Stimulated activated CD4-positive, alpha-beta T cell treated with anti-CD3 and anti-CD28 coated beads, Interleukin-12 subunit alpha, Interleukin-12 subunit beta, amount 100 ng/mL, for 4 hours (primary cell): ENCODE results near the gene PPP2R5C.
A peak's percentile ranks its signal among the peaks of the same experiment; 100 is the strongest.
"Not testable (repeated sequence)": the region's sequence is repeated elsewhere in the genome, so short reads cannot be mapped to it uniquely, and the experiment has no call there.

Experiments
- DNase-seq: peaks from one replicate; pipeline ENCODE4 v3.0.0-alpha.2; 2020

Gene PPP2R5C

DNA sequence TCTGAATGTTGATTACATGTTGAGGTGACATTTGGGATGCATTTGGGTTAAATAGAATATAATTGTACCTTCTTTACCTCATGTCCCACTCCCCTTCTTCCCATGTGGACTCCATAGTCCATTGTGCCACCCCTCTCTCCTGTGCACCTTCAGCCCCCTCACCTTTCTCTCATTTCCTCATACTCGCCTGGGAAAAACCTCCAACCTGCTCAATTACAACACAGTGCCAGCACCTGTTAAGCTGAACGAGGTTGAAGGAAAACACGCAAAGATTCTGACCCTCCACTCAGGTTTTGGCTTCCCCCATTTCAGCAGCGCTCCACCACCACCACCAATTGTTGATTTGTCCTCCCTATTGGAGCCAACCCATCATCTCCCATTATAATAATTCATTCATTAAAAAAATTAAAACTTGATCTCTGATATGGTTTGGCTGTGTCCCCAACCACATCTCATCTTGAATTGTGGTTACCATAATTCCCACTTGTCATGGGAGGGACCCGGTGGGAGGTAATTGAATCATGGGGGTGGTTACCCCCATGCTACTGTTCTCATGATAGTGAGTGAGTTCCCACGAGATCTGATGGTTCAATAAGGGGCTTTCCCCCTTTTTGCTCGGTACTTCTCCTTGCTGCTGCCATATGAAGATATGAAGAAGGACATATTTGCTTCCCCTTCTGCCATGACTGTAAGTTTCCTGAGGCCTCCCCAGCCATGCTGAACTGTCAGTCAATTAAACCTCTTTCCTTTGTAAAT is 33.7 kb upstream of the PPP2R5C start:
- DNase-seq = no peak

DNA sequence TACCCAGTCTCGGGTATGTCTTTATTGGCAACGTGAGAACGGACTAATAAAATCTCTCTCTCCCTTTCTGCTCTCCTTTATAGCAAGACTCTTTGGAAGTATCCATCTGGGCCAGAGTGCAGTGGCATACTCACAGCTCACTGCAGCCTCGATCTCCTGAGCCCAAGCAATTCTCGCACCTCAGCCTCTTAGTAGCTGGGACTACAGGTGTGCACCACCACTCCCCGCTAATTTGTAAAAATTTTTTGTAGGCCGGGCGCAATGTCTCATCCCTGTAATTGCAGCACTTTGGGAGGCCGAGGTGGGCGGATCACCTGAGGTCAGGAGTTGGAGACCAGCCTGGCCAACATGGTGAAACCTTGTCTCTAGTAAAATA is 33.2 kb upstream of the PPP2R5C start:
- DNase-seq = no peak

DNA sequence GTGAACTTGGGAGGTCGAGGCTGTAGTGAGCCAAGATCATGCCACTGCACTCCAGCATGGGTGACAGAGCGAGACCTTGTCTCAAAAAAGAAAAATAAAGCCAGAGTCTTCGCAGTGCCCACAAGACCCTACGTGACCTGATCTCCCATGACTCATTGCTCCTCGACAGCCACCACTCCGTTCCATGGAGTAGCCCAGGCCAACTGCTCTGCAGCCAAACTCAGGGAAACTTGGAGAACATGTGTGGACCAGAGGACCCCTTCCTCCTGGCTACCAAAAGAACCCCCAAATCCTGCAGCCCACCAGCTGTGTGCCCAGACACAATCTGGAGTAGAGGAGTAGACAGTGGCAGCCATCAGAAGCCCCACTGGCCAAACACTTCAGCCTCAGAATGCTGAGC is 32.1 kb upstream of the PPP2R5C start:
- no peak for DNase-seq

DNA sequence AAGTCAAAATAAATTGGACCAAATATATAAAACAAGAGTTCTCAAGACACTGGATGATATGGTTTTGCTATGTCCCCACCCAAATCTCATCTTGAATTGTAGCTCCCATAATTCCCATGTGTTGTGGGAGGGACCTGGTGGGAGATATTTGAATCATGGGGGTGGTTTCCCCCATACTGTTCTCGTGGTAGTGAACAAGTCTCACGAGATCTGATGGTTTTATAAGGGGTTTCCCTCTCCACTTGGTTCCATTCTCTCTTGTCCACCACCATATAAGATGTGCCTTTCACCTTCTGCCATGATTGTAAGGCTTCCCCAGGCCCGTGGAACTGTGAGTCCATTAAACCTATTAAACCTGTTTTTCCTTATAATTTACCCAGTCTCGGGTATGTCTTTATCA is 31.4 kb upstream of the PPP2R5C start:
- not testable (repeated sequence) for DNase-seq

DNA sequence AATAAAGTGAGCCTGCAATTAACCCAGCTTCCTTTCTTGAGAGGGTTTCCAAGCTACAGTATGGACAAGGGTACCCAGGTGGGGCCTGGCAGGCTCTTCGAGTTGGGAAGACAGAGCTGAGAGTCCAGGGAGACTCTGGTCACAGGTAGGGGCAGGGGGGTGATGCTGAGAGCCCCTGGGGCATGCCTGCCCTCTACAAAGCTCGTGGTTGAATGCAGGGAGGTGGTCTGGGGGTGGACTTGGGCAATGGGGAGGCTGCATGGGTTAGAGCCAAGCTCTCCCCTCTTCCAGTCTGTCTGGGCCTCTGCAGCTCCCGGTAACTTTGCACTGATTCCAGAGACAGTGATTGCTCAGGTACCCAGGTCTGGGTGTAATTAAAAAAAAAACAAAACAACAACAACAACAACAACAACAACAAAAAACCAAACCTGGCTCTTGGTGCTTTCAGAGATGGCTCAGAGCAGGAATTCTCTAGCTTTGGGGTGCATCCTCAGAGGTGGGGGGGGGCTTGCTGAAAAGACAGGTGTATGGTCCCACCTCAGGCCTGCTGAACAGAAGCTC is 30.8 kb upstream of the PPP2R5C start:
- no peak for DNase-seq

DNA sequence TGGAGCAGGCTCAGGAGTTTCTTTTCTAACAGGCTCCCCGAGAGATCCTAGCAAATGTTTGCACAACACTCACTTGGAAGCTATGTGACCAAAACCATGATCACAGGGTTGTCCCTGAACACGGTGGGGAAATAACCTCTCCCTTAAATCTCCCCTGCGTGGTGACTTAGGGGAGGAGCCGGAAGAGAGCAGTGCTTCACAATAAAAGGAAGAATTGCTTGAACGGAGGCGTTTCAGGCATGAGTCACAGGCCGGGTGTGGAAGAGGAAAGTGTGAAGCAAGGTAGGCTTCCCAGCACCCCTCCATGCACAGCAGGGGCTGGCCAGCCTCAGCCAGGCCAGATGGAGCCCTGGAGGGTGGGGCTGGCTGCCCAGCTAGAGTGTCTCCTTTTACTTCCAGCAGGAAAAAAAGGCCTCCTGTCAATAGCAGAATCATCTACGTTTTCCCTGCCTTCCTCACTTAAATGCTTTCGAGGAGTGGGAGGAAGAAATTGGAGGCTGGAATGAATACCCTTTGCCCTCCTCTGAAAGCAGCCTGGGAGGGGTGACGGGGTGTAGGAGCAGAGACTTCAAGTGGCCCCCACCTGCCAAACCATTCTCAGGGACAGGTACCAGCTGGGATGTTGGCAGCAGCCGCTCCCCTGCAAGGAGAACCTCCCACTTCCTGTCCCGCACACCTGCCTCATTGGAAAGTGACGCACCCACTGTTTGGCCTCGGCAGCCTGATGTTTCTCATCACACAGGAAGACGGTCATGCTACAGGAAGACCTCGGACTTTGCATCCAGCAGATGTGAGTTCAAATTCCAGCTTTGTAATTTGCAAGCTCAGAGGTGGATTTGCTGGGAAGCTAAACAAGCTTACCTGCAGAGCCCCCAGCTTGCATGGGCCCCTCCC is 30.1 kb upstream of the PPP2R5C start:
- peak; percentile 76 for DNase-seq

DNA sequence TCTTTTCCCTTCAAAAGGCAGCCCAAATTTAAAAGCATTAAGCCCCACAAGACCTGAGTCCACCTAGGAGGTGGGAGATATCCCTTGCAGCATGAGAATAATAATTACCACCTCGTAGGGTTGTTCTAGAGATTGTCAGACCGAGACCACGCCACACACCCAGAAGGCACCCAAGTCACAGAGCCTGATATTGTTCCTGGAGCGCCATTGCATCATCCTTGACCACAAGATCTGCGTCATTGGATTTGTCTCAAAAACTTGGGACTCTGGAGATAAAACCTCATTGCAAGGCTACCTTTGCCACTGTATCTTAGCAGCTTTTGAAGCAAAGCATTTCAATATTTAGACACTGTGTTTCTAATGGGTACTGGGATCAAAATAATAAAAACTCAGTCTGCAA is 29.4 kb upstream of the PPP2R5C start:
- DNase-seq = no peak

DNA sequence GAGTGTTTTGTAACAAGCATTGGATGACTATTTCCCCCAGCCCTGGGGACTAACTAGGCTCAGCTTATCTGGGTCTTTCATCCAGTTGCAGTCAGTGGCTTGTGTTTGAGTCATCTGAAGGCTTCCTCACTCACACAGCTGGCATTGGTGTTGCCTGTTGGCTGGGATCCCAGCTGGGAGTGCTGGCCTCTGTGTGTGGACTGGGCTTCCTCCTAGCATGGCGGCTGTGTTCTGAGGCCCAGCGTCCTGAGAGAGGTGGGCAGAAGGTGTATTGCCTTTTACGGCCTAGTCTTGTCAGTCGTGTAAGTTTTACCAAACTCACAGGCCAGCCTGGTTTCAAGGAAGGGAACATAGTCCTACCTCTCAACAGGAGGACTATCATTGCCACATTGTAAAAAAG is 28.3 kb upstream of the PPP2R5C start:
- DNase-seq = no peak

DNA sequence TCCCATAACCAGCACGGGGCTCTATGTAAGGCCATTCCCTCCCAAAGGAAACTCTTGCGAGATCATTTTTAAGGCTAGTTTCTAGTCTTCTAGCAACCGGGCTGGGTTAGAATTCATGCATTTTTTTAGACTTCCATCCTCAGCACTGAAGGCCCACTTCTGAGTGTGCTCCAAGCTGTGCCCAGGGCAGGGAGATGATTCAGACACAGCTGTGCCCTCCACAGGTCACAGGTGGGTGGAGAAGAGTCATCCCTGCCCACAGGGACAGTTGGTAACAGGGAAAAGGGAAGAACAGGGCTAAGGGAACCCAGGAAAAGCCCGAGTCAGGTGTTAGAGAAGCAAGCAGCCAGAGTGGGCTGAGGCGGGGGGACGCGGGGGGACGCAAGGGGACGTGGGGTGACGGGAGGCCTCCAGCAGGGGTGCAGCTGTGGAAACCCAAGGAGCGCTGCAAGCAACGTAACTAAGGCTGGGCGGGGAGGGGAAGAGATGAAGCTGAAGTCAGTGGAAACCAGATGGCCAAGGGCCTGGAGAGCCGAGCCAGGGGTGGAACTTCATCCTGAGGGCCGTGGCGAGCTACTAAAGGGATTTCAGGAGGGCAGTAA is 27.2 kb upstream of the PPP2R5C start:
- DNase-seq = no peak

DNA sequence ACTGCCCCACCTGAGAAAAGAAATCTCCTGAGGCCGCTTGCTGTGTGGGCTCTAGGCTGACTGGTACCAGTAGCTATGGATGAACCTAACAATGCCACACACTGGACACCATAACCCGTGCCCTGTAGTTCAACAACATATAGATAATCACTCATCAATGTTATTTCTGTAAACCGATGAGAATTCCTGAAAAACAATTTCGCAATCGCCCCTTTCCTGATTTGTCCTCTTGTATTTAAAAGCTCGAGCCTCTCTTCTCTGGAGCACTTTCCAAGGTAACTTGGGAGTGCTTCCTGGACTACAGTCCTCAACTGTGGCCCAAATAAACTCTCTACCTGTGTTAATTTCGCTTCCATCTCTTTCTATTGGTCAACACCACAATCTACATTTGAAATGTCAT is 26.1 kb upstream of the PPP2R5C start:
- no peak for DNase-seq

DNA sequence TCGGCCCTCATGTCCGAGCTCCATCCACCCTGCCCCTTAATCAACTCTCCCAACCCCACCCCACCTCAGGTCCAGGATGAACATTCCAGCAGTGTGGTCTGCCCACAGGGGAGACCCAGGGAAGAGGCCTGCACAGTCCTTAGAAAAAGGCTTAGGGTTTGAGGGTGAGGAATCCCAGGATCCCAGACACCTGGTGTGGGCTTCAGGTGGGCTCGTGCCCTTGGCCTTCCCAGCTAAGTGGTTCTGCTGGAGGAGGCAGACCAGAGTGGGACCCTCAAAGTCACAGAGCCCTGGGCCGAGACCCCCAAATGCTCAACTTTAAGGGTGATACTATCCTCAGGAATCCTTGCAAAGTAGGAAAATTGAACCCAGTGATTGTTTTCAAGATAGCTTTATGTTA is 25.4 kb upstream of the PPP2R5C start:
- no peak for DNase-seq

DNA sequence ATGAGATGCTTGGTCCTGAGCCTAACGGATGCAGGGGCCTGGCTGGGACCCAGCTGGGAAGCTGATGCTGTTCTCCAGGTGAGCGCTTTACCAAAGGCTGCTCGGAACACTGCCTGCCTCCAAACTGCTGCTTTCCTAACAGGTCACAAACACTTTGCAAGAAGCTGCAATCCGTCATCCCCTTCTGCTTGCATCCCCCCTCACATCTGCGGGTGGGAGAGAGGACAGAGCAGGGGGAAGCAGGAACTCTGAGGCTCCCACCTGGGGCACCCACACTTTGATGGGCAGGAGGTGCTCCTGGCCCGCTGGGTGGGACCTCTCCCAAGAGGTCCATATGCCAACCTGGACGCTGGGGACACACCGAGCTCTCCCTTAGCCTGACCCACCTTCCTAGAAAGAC is 24.9 kb upstream of the PPP2R5C start:
- no peak for DNase-seq

DNA sequence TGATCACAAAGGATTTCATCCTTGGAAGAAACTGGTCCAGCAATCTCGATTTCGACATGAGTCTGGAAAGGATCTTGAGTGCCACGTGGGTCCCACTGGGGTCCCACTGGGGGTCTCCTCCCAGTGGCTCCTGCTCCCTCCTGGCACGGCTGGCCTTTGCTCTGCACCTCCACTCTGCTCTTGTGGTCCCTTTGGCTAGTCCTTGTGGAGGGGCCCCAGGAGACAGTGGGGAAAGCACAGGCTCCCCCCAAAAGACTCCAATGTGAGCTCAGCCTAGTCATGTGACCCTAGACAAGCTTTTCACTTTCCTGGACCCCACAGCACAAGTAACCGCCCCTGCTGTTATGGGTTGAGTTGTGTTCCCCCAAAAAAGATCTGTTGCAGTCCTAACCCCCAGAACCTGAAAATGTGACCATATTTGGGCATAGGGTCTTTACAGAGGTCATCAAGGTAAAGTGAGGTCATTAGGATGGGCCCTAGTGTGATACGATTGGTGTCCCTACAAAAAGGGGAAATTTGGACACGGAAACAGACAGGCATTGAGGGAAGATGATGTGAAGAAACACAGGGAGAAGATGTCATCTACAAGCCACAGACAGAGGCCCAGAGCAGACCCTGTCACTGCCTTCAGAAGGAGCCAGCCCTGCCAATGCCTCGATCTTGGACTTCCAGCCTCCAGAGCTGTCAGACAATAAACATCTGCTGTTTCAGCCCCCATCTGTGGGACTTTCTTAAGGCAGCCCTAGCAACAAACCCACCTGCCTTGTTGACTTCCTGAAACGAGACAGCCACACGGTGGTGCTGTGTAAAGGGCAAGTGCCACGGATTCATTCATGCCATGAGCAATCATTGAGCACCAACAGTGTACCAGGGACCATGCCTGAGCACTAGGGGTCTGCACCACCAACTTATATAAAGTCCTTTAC is 23.8 kb upstream of the PPP2R5C start:
- DNase-seq = peak; percentile 22

DNA sequence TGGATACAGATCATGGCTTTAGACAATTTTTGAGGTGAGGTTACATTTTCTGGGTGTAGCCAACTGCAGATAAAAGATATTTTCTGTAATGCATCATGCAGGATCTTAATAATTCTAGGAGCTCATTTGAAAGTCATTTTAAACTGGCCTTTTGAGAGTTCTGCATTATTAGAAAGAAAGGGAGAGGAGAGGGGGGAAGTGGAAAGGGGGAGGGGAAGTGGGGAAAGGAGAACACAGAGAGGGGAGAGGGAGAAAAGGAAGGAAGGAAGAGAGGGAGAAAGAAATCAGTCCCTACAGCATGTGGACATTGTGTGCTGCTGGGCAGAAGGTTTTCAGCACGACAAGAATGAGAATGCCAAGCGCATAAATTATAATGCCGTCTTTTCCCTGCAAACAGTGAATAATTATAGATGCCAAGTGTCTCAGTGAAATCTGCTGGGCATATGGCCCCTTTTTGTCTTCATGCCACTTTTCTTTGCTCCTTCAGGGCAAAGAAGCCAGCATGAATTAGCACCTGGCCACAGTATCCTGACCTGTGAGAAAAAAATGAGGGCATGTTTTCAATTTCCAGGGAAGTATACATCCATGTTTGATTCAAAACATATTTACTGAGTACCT is 22.7 kb upstream of the PPP2R5C start:
- DNase-seq = no peak

DNA sequence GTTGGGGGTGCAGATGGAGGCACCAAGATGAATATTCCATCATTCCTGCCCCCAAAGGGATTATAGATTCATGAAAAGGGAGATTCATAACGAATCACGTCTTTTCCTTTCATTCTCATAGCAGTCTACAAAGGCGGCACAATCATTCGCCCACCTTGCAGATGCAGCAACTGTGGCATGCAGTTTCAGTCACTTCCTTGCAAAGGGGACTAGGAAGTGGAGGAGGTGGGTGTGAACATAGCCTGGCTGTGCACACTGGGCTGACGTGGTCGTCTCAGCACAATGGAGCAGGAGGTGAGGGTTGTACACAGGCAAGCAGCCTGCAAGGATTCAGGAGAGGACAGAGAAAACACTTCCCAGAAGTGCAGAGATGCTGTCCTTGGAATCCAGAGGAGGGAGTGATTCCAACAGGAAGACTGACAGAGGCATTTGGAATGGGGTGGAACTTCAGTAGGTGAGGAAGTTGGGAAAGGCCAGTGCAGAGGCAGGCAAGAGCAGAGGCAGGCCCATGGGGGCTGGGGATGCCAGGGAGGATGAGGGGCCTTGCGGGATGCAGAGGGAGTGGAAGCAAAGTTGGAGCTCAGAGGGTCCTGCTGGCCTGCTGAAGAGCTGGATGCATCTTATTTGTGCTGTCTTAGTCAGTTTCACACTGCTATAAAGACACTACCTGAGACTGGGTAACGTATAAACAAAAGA is 21.9 kb upstream of the PPP2R5C start:
- no peak for DNase-seq

DNA sequence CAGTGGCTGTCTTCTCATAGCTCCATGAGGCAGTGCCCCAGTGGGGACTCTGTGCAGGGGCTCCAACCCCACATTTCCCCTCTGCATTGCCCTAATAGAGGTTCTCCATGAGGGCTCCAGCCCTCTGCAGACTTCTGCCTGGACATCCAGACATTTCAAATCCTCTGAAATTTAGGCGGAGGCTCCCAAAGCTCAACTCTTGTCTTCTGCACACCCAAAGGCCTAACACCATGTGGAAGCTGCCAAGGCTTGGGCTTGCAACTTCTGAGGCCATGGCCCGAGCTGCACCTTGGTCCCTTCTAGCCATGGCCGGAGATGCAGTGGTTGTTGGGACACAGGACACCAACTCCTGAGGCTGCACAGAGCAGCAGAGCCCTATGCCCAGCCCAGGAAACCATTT is 20.5 kb upstream of the PPP2R5C start:
- DNase-seq = no peak

DNA sequence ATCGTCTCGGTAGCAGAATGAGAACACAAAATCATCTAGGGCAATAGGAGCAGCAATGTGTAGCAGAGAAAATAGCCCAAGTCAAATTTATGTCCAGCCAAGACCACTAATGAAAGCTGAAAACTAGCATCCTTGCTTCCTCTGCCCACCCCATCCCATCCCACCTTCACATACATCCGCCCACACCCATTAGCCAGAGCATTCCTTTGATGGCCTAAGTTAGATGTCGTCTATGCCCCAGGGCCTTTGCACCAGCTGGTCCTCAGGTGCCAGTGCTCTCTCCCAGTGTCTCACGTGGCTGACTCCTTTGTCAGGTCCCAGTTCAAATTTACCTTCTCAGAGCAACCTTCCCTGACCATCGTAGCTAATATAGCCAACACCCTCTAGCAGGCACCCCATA is 17.8 kb upstream of the PPP2R5C start:
- DNase-seq = no peak

DNA sequence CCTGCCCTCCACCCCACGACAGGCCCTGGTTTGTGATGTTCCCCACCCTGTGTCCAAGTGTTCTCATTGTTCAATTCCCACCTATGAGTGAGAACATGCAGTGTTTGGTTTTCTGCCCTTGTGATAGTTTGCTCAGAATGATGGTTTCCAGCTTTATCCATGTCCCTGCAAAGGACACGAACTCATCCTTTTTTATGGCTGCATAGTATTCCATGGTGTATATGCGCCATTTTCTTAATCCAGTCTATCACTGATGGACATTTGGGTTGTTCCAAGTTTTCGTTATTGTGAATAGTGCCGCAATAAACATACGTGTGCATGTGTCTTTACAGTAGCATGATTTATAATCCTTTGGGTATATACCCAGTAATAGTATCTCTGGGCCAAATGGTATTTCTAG is 17.1 kb upstream of the PPP2R5C start:
- not testable (repeated sequence) for DNase-seq

DNA sequence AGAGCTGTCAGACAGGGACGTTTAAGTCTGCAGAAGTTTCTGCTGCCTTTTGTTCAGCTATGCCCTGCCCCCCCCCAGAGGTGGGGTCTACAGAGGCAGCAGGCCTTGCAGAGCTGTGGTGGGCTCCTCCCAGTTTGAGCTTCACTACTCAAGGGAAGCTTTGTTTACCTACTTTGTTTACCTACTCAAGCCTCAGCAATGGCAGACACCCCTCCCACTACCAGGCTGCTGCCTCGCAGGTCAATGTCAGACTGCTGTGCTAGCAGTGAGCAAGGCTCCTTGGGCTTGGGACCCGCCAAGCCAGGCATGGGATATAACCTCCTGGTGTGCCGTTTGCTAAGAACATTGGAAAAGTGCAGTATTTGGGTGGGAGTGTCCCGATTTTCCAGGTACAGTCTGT is 11.8 kb upstream of the PPP2R5C start:
- not testable (repeated sequence) for DNase-seq

DNA sequence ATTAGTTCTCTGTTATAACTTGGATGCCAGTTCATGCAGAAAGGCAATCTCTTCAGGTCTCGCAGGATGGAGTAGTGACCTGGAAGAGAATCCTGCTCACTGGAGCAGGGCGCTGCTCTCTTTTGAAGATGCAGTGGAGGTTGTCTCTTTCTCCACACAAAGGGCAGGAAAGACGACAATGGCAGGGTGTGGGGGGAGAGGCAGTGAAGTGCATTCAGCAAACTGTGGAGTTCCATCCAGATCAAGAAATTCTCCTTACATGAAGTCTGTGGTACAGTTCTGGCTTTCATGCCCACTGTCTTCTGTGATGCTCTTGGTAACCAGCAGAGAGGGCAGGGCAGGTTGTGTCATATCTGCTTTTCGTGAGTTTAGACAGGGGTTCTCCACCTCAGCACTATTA is 6.6 kb upstream of the PPP2R5C start:
- no peak for DNase-seq

DNA sequence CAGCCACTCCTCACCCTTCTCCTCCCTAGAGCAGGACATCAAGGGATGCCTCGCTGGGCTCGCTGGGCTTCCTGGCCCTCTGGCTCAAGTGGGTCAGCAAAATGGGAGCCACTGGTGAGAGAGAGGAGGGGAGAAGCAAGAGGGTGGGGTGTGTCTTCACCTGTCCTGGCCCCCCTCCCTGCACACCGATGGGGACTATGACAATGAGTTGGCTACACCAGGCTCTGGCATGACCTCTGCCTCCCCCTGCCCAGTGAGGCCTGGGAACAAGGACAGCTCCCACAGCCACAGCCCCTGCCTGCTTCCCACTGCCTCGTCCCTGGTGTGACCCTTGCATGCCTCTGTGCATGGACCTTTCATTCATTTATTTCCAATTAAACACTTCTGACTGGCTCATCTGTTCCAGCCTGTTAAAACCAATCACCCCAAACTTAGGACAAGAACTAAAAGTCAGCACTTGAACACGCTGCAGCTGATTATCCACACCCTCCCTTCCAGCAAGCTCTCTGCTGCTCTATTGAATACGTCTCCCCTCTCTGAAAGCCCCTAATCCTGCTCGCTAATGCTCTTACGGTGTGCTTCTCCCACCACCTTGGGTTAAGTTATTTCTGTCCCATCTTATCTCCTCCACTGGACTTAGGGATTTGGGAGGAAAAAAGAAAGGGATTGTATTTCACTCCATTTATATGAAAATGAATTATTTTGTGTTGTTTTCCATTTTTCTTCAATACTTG is 5.8 kb upstream of the PPP2R5C start:
- no peak for DNase-seq
